HUES6 (cell line): ENCODE results near the gene CTRB1.

ENCODE experiments used
- H3K27ac ChIP-seq: 2 replicates; pipeline ENCODE4 v1.7.0; 2013; ENCODE audit warnings: low read depth, mild to moderate bottlenecking, low read length, inconsistent platforms
- H3K27me3 ChIP-seq: 2 replicates; pipeline ENCODE4 v1.6.1; 2013; ENCODE audit warnings: low read length; ENCODE audit not compliant: control insufficient read depth, insufficient read depth
- H3K36me3 ChIP-seq: 2 replicates; pipeline ENCODE4 v1.6.1; 2013; ENCODE audit warnings: low read length; ENCODE audit not compliant: control insufficient read depth, insufficient read depth
- H3K4me1 ChIP-seq: 2 replicates; pipeline ENCODE4 v1.6.1; 2013; ENCODE audit warnings: low read length; ENCODE audit not compliant: control insufficient read depth, insufficient read depth
- H3K4me3 ChIP-seq: 2 replicates; pipeline ENCODE4 v1.5.1; 2013; ENCODE audit warnings: low read depth, low read length
- H3K9ac ChIP-seq: one replicate; pipeline ENCODE4 v1.6.1; 2013; ENCODE audit warnings: mild to moderate bottlenecking, low read length
- H3K9me3 ChIP-seq: 2 replicates; pipeline ENCODE4 v1.6.1; 2013; ENCODE audit warnings: low read depth, low read length; ENCODE audit not compliant: control insufficient read depth, insufficient read depth

The CTRB1 gene

GRCh38 chr16:75251280-75252048 is 32.7 kb downstream of the CTRB1 start, which contains the start of gene BCAR1:
Gene BCAR1 (minus strand): TSS chr16:75251624. CDS start chr16:75251482, 142 bp downstream.
- H3K4me1 ChIP-seq = peaks cover 81% of the 10 kb centered on the region
- H3K27ac ChIP-seq = peak within 1 kb of the TSS; percentile 89
- peaks cover 15% of the 10 kb centered on the region for H3K36me3 ChIP-seq
- no peaks in the 10 kb centered on the region for H3K9me3 ChIP-seq
- H3K9ac ChIP-seq = peak within 1 kb of the TSS; percentile 88
- H3K4me3 ChIP-seq = peak within 1 kb of the TSS; percentile 84
- H3K27me3 ChIP-seq = no peaks in the 10 kb centered on the region

- Histone ChIP-seq H3K9ac (peak overlapping the region; percentile 87), H3K27ac (peak overlapping the region; percentile 89), H3K9me3 (no peaks in the 10 kb centered on the region), H3K36me3 (peaks cover 7% of the 10 kb centered on the region), H3K4me3 (peak overlapping the region; percentile 50), H3K4me1 (peaks cover 81% of the 10 kb centered on the region), H3K27me3 (no peaks in the 10 kb centered on the region)
Observed at GRCh38 chr16:75252049-75252864, 33.5 kb downstream of the CTRB1 start.

GRCh38 chr16:75252946-75253911 is 34.4 kb downstream of the CTRB1 start:
- H3K4me1 ChIP-seq = peaks cover 80% of the 10 kb centered on the region
- H3K9me3 ChIP-seq = no peaks in the 10 kb centered on the region
- H3K4me3 ChIP-seq = peak overlapping the region; percentile 50
- peaks cover 6% of the 10 kb centered on the region for H3K36me3 ChIP-seq
- H3K27ac ChIP-seq = peak overlapping the region; percentile 89
- peak overlapping the region; percentile 87 for H3K9ac ChIP-seq
- no peaks in the 10 kb centered on the region for H3K27me3 ChIP-seq

- no peaks in the 10 kb centered on the region for H3K9me3 ChIP-seq
- H3K9ac ChIP-seq = peak overlapping the region; percentile 79
- H3K4me3 ChIP-seq = peak overlapping the region; percentile 28; the same call in 1 of the 2 replicates
- H3K27ac ChIP-seq = peak overlapping the region; percentile 89
- H3K27me3 ChIP-seq = no peaks in the 10 kb centered on the region
- peaks cover 77% of the 10 kb centered on the region for H3K4me1 ChIP-seq
- no peaks in the 10 kb centered on the region; the same call in 1 of the 2 replicates for H3K36me3 ChIP-seq
Observed at GRCh38 chr16:75254359-75254837, 35.6 kb downstream of the CTRB1 start.

- no peak overlapping the region for H3K4me3 ChIP-seq
- H3K9me3 ChIP-seq = no peaks in the 10 kb centered on the region
- H3K4me1 ChIP-seq = peaks cover 73% of the 10 kb centered on the region
- H3K36me3 ChIP-seq = no peaks in the 10 kb centered on the region
- no peaks in the 10 kb centered on the region for H3K27me3 ChIP-seq
- peak overlapping the region; percentile 60; the same call in 1 of the 2 replicates for H3K27ac ChIP-seq
- H3K9ac ChIP-seq = peak overlapping the region; percentile 40
Observed at GRCh38 chr16:75256059-75256571, 37.3 kb downstream of the CTRB1 start.

GRCh38 chr16:75256696-75257343 is 38.0 kb downstream of the CTRB1 start:
- peak overlapping the region; percentile 60; the same call in 1 of the 2 replicates for H3K27ac ChIP-seq
- no peaks in the 10 kb centered on the region for H3K9me3 ChIP-seq
- H3K4me1 ChIP-seq = peaks cover 78% of the 10 kb centered on the region
- H3K9ac ChIP-seq = no peak overlapping the region
- H3K27me3 ChIP-seq = no peaks in the 10 kb centered on the region
- no peaks in the 10 kb centered on the region for H3K36me3 ChIP-seq
- no peak overlapping the region for H3K4me3 ChIP-seq

GRCh38 chr16:75257886-75258806 is 39.4 kb downstream of the CTRB1 start:
- Histone ChIP-seq H3K9ac (no peak overlapping the region), H3K4me3 (no peak overlapping the region), H3K27ac (0 out of 2 replicates have a peak overlapping the region, but pooled peaks have one; percentile 28)

GRCh38 chr16:75258807-75259141 is 40.0 kb downstream of the CTRB1 start:
- Histone ChIP-seq H3K9ac (no peak overlapping the region), H3K4me1 (peaks cover 79% of the 10 kb centered on the region), H3K27ac (no peak overlapping the region)

More at GRCh38 chr16:75257886-75258806, 39.4 kb downstream of the CTRB1 start:
- H3K9me3 ChIP-seq = no peaks in the 10 kb centered on the region
- no peaks in the 10 kb centered on the region for H3K27me3 ChIP-seq
- peaks cover 78% of the 10 kb centered on the region for H3K4me1 ChIP-seq
- H3K36me3 ChIP-seq = peaks cover 12% of the 10 kb centered on the region

GRCh38 chr16:75260851-75261589 is 42.2 kb downstream of the CTRB1 start:
- no peak overlapping the region for H3K27ac ChIP-seq
- H3K9me3 ChIP-seq = no peaks in the 10 kb centered on the region
- H3K9ac ChIP-seq = no peak overlapping the region
- H3K36me3 ChIP-seq = peaks cover 22% of the 10 kb centered on the region
- H3K4me3 ChIP-seq = no peak overlapping the region
- H3K27me3 ChIP-seq = no peaks in the 10 kb centered on the region
- H3K4me1 ChIP-seq = peaks cover 69% of the 10 kb centered on the region

More at GRCh38 chr16:75258807-75259141, 40.0 kb downstream of the CTRB1 start:
- Histone ChIP-seq H3K36me3 (peaks cover 17% of the 10 kb centered on the region), H3K4me3 (no peak overlapping the region), H3K9me3 (no peaks in the 10 kb centered on the region), H3K27me3 (no peaks in the 10 kb centered on the region)
